Keratinocyte (primary cell): ENCODE results near the gene JMJD1C. TPM values are rescaled to one million over a fixed set of nuclear protein-coding genes. Genes with fewer than 3 reads are reported as not detected.

Experiments used
- DNase-seq: peaks from one replicate; pipeline ENCODE4 v3.0.0-alpha.2; 2011; ENCODE audit warnings: low read depth, missing footprints, low spot score
- FAIRE-seq: peaks from 2 replicates; lab custom pipeline; 2011; peaks lifted over from hg19 to GRCh38; lab: Jason Lieb, UNC
- H2AFZ ChIP-seq: 2 replicates; pipeline ENCODE4 v1.6.0; 2012; ENCODE audit warnings: low read length, control low read depth, inconsistent platforms; ENCODE audit not compliant: control insufficient read depth
- H3K27ac ChIP-seq: 2 replicates; pipeline ENCODE4 v1.5.1; 2011; ENCODE audit warnings: low read length; ENCODE audit not compliant: control insufficient read depth, insufficient read depth
- H3K27me3 ChIP-seq: 3 replicates; pipeline ENCODE4 v1.6.0; 2011; ENCODE audit warnings: low read length; ENCODE audit not compliant: control insufficient read depth, insufficient read depth; ENCODE audit errors: extremely low read depth
- H3K36me3 ChIP-seq, 2 experiments: 2 replicates in 1 of 2; 3 replicates in 1 of 2; pipeline ENCODE4 v1.5.1; 2011; ENCODE audit warnings: low read length in 2 of 2, mild to moderate bottlenecking in 1 of 2; ENCODE audit not compliant: control insufficient read depth in 2 of 2, insufficient read depth in 2 of 2; ENCODE audit errors: extremely low read depth in 1 of 2
- H3K4me1 ChIP-seq: 3 replicates; pipeline ENCODE4 v1.5.1; 2011; ENCODE audit warnings: low read length; ENCODE audit not compliant: control insufficient read depth, insufficient read depth; ENCODE audit errors: extremely low read depth
- H3K4me2 ChIP-seq: 3 replicates; pipeline ENCODE4 v1.6.0; 2011; ENCODE audit warnings: low read depth, low read length; ENCODE audit not compliant: control insufficient read depth, insufficient read depth; ENCODE audit errors: extremely low read depth
- H3K4me3 ChIP-seq, 3 experiments: fragments of 200-600 bp in 1 of 3; sonication (generic) in 1 of 3; 2 replicates in 2 of 3; 3 replicates in 1 of 3; pipeline ENCODE4 v1.5.1; 2011 to 2016; ENCODE audit warnings: low read length in 3 of 3, mild to moderate bottlenecking in 3 of 3, control low read depth in 2 of 3, inconsistent platforms in 1 of 3, low read depth in 1 of 3, mixed read lengths in 1 of 3, mixed run types in 1 of 3, moderate library complexity in 1 of 3; ENCODE audit not compliant: control insufficient read depth in 2 of 3, insufficient read depth in 2 of 3; ENCODE audit errors: extremely low read depth in 1 of 3
- H3K79me2 ChIP-seq: 2 replicates; pipeline ENCODE4 v1.6.0; 2012; ENCODE audit warnings: low read length; ENCODE audit not compliant: control insufficient read depth, insufficient read depth
- H3K9ac ChIP-seq: 3 replicates; pipeline ENCODE4 v1.6.0; 2011; ENCODE audit warnings: low read length; ENCODE audit not compliant: control insufficient read depth, insufficient read depth; ENCODE audit errors: extremely low read depth
- H3K9me1 ChIP-seq: 3 replicates; pipeline ENCODE4 v1.6.0; 2011; ENCODE audit warnings: low read length; ENCODE audit not compliant: control insufficient read depth, insufficient read depth; ENCODE audit errors: extremely low read depth
- H3K9me3 ChIP-seq: 2 replicates; pipeline ENCODE4 v1.5.1; 2012; ENCODE audit warnings: low read depth, low read length; ENCODE audit not compliant: control insufficient read depth
- H4K20me1 ChIP-seq: 3 replicates; pipeline ENCODE4 v1.6.0; 2011; ENCODE audit warnings: low read length; ENCODE audit not compliant: control insufficient read depth, insufficient read depth; ENCODE audit errors: extremely low read depth
- EZH2 ChIP-seq: IDR thresholded peaks from one replicate; pipeline ENCODE4 v1.6.1; 2012; ENCODE audit warnings: inconsistent platforms, mild to moderate bottlenecking, low read length, moderate library complexity
- dilution Hi-C: fragments of 300-500 bp; cut with MboI; formaldehyde crosslinking; loops from one replicate; pipeline ENCODE4 v1.7.0; 2020; ENCODE audit warnings: low sequenced_read_pairs; ENCODE audit not compliant: extremely low pct_ligation_motif_present
- polyA plus RNA-seq, 5 experiments: library from polyadenylated mRNA; depleted of rRNA in 3 of 5; stranded (reverse) in 3 of 5; stranded (forward) in 1 of 5; unstranded in 1 of 5; fragments of >200 nt; gene quantifications; 1 replicate in 1 of 5; 2 replicates in 3 of 5; 3 replicates in 1 of 5; pipeline versions ENCODE4 v1.2.1 to v1.2.3, GENCODE V29; 2011 to 2012; ENCODE audit warnings: missing spikeins in 2 of 5, low read depth in 1 of 5, low replicate concordance in 1 of 5
- TF ChIP-seq, protein P1 (sequence below), 3 experiments: IDR thresholded peaks in 1 of 3; conservative IDR thresholded peaks in 1 of 3; optimal IDR thresholded peaks in 1 of 3; 2 replicates in 2 of 3; 3 replicates in 1 of 3; pipeline versions ENCODE3 to v1.5.1; 2011; ENCODE audit warnings: low read length in 3 of 3, mild to moderate bottlenecking in 3 of 3, moderate library complexity in 2 of 3, control low read depth in 1 of 3, inconsistent platforms in 1 of 3; ENCODE audit not compliant: insufficient read depth in 2 of 3; ENCODE audit errors: extremely low read depth in 1 of 3

The JMJD1C gene
- polyA plus RNA-seq, 1 donor (not counting 4 experiments of a cell fraction or from before 2014, with no cell fraction given): 38.2 TPM

DNA sequence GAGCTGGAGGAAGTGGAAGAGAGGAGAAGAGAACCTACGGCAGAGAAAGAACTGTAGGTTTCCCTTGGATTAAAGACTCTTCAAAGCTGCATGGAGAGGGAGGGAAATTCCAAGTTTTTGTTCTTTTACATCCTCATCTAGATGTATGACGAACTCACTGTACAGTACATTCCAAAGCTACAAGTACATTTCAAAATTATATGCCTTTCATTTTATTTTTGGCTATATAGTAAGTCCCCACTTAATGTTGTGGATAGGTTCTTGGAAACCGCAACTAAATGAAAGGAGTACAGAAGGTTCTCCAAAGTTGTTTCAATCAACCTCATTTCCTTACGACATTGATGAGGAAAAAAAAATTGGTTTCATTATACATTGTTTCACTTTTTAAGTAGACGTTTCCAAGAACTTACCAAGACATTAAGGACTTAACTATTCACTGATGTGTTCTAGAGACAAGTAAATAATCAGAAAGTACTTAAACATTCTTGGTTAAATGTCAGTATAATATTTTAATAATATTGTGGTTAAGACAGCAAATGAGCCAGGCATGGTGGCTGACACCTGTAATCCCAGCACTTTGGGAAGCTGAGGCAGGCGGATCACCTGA is 16.1 kb upstream of the JMJD1C start:
- dilution Hi-C loops: no loop called here
- H3K9ac ChIP-seq: no peak overlapping the region
- no peak for FAIRE-seq
- DNase-seq: no peak
- no peaks in the 10 kb centered on the region for H3K9me1 ChIP-seq
- H2AFZ ChIP-seq: no peak overlapping the region
- H3K27me3 ChIP-seq: no peaks in the 10 kb centered on the region
- H3K4me3 ChIP-seq: no peak overlapping the region
- peak overlapping the region; percentile 33 for H3K4me2 ChIP-seq
- H3K27ac ChIP-seq: peak overlapping the region; percentile 11
- no peaks in the 10 kb centered on the region for H3K9me3 ChIP-seq
- H3K79me2 ChIP-seq: peaks cover 72% of the 10 kb centered on the region
- no peaks in the 10 kb centered on the region for H3K4me1 ChIP-seq
- no peaks in the 10 kb centered on the region for H3K36me3 ChIP-seq
- no peaks in the 10 kb centered on the region for H4K20me1 ChIP-seq
- TF ChIP-seq EZH2: no peak
- TF ChIP-seq, protein P1, sequence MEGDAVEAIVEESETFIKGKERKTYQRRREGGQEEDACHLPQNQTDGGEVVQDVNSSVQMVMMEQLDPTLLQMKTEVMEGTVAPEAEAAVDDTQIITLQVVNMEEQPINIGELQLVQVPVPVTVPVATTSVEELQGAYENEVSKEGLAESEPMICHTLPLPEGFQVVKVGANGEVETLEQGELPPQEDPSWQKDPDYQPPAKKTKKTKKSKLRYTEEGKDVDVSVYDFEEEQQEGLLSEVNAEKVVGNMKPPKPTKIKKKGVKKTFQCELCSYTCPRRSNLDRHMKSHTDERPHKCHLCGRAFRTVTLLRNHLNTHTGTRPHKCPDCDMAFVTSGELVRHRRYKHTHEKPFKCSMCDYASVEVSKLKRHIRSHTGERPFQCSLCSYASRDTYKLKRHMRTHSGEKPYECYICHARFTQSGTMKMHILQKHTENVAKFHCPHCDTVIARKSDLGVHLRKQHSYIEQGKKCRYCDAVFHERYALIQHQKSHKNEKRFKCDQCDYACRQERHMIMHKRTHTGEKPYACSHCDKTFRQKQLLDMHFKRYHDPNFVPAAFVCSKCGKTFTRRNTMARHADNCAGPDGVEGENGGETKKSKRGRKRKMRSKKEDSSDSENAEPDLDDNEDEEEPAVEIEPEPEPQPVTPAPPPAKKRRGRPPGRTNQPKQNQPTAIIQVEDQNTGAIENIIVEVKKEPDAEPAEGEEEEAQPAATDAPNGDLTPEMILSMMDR (optimal IDR thresholded peaks at IDR 0.05 in 1 of 3, IDR thresholded peaks at IDR 0.05 in 1 of 3, conservative IDR thresholded peaks at IDR 0.05 in 1 of 3; ENCODE audit: extremely low read depth in 1 of 3, insufficient read depth in 2 of 3, low read length in 3 of 3): no peak

DNA sequence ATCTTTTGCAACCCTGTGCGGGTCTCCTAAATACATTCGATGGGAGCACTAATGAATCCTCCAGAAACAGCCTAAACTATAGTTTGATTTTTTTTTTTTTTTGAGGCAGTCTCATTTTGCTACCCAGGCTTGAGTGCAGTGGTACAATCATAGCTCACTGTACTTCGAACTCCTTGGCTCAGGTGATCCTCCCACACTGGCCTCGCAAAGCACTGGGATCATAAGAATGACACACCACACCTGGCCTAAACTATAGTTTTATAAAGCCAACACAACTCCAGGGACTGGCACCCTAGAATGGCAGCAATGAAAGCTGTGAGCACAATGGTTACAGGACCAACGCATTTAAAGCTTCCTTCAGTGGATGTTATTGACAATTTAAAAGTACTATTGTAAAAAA is 14.5 kb upstream of the JMJD1C start:
- TF ChIP-seq EZH2: no peak
- TF ChIP-seq, protein P1 (optimal IDR thresholded peaks at IDR 0.05 in 1 of 3, IDR thresholded peaks at IDR 0.05 in 1 of 3, conservative IDR thresholded peaks at IDR 0.05 in 1 of 3; ENCODE audit: extremely low read depth in 1 of 3, insufficient read depth in 2 of 3, low read length in 3 of 3): no peak

More for the DNA sequence above, 14.5 kb upstream of the JMJD1C start:
- no peaks in the 10 kb centered on the region for H3K9me1 ChIP-seq
- no peak overlapping the region for H2AFZ ChIP-seq
- H3K9ac ChIP-seq: no peak overlapping the region
- H4K20me1 ChIP-seq: no peaks in the 10 kb centered on the region
- H3K4me1 ChIP-seq: no peaks in the 10 kb centered on the region
- H3K79me2 ChIP-seq: peaks cover 73% of the 10 kb centered on the region
- H3K27ac ChIP-seq: no peak overlapping the region
- no peak overlapping the region for H3K4me2 ChIP-seq
- FAIRE-seq (no peak), DNase-seq (no peak)
- no peaks in the 10 kb centered on the region for H3K27me3 ChIP-seq
- dilution Hi-C loops: no loop called here
- H3K36me3 ChIP-seq: no peaks in the 10 kb centered on the region
- H3K4me3 ChIP-seq: no peak overlapping the region
- no peaks in the 10 kb centered on the region for H3K9me3 ChIP-seq
